ENCODE data around the gene CSNK1G3. TPM values are rescaled to one million over a fixed set of nuclear protein-coding genes. Genes with fewer than 3 reads are reported as not detected.

The CSNK1G3 gene
- total RNA-seq, 4 donors from 2014 or later = 31.2 to 53.7 (median 53.1) TPM

DNA sequence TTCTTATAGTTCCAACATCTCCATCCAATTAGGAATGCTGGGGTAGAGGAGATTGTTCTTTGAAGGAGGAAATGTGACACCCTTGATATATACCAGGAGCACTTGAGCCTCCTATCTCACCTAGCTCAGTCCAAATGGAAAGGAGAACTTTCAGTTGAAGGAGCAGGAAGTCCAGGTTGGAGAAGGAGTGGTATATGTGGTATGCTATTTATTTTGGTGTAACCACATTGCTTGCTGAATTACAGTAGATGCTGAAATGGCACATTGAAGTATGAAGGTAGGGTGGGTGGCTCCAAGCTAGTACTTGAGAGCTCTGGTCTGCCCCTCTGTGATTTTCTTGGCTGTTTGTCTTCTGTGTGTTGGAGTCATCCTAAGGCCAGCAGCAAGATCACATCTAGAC is 6.1 kb downstream of the CSNK1G3 start:
- DNase-seq (ENCODE audit: extremely low spot score) = no peak
- H3K27me3 ChIP-seq = no peaks in the 10 kb centered on the region
- no peaks in the 10 kb centered on the region for H3K9me3 ChIP-seq
- intact Hi-C loops (cut with DNase I) = no loop called here
- H3K27ac ChIP-seq (replicated peaks in 1 of 4) = no peak overlapping the region
- TF ChIP-seq POLR2AphosphoS5 (IDR thresholded peaks at IDR 0.05) (no peak), POLR2A (IDR thresholded peaks at IDR 0.05; ENCODE audit: low read depth) (no peak), EP300 (IDR thresholded peaks at IDR 0.05) (no peak)
- TF ChIP-seq, protein P1, sequence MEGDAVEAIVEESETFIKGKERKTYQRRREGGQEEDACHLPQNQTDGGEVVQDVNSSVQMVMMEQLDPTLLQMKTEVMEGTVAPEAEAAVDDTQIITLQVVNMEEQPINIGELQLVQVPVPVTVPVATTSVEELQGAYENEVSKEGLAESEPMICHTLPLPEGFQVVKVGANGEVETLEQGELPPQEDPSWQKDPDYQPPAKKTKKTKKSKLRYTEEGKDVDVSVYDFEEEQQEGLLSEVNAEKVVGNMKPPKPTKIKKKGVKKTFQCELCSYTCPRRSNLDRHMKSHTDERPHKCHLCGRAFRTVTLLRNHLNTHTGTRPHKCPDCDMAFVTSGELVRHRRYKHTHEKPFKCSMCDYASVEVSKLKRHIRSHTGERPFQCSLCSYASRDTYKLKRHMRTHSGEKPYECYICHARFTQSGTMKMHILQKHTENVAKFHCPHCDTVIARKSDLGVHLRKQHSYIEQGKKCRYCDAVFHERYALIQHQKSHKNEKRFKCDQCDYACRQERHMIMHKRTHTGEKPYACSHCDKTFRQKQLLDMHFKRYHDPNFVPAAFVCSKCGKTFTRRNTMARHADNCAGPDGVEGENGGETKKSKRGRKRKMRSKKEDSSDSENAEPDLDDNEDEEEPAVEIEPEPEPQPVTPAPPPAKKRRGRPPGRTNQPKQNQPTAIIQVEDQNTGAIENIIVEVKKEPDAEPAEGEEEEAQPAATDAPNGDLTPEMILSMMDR (IDR thresholded peaks at IDR 0.05) = no peak
- no peak overlapping the region for H3K4me3 ChIP-seq
- peaks cover 0 to 42% (median 33%) of the 10 kb centered on the region in 4 donors for H3K4me1 ChIP-seq
- H3K36me3 ChIP-seq = no peaks in the 10 kb centered on the region

DNA sequence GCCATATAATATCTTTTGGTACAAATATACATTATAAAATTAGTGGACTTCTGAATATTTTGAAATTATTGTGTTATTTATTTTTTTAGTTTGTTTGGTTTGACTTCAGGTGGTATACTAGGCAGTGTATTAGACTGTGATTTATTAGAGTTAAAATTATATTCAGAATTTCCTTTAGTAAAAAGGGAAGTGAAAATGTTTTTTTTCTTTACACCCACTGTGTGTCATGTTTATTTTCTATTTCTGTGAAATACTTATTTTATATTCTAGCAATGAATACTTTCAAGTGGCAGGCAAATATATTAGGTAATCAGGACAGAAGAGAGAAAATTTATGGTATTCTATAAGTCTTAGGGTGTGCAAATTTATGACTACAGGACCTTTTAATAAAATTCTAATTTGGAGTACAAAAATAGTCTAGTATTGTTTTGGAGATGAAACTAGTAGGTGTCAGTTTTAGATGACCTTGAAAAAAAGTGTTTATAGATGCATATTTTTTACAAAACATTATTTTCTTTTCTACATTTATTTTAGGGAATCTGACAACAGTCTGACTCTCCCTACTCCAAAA is 8.8 kb downstream of the CSNK1G3 start:
- intact Hi-C loops (cut with DNase I) = no loop called here

DNA sequence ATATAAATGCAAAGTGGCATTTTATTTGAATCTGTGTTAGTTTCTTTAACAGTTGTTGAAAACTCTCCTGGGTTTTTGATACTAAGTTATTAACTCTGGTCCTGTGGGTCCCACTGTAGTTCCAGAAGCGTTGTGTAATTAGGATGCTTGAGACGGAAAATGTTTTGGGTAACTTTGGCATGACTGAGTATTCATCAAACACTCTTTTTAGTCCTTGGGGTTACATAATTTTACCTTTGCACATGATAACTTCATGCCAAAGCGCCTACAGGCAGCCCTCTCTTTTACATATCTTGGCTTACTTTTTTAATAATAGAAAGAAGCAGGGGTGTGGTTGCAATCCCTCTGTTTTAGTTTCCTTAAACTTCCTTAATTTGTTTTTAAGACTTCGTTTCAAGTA is 12.2 kb downstream of the CSNK1G3 start:
- no peak overlapping the region for H3K4me3 ChIP-seq
- no peaks in the 10 kb centered on the region for H3K36me3 ChIP-seq
- intact Hi-C loops (cut with DNase I) = no loop called here
- H3K27me3 ChIP-seq = no peaks in the 10 kb centered on the region
- no peak for DNase-seq (ENCODE audit: extremely low spot score)
- H3K4me1 ChIP-seq = peaks cover 18 to 45% (median 34%) of the 10 kb centered on the region in 4 donors
- WGBS = 53% methylated on average over 4 of the region's 4 CpGs
- no peak overlapping the region for H3K27ac ChIP-seq (replicated peaks in 1 of 4)
- no peak for TF ChIP-seq POLR2A (IDR thresholded peaks at IDR 0.05; ENCODE audit: low read depth)
- TF ChIP-seq, protein P1 (IDR thresholded peaks at IDR 0.05) = no peak
- no peak for TF ChIP-seq POLR2AphosphoS5 (IDR thresholded peaks at IDR 0.05)
- no peak for TF ChIP-seq EP300 (IDR thresholded peaks at IDR 0.05)
- no peaks in the 10 kb centered on the region for H3K9me3 ChIP-seq

More for the DNA sequence above, 8.8 kb downstream of the CSNK1G3 start:
- TF ChIP-seq, protein P1 (IDR thresholded peaks at IDR 0.05) = no peak
- no peaks in the 10 kb centered on the region for H3K27me3 ChIP-seq
- no peaks in the 10 kb centered on the region for H3K9me3 ChIP-seq
- no peak for DNase-seq (ENCODE audit: extremely low spot score)
- H3K36me3 ChIP-seq = no peaks in the 10 kb centered on the region
- peaks cover 11 to 36% (median 31%) of the 10 kb centered on the region in 4 donors for H3K4me1 ChIP-seq
- no peak overlapping the region for H3K27ac ChIP-seq (replicated peaks in 1 of 4)
- H3K4me3 ChIP-seq = no peak overlapping the region

DNA sequence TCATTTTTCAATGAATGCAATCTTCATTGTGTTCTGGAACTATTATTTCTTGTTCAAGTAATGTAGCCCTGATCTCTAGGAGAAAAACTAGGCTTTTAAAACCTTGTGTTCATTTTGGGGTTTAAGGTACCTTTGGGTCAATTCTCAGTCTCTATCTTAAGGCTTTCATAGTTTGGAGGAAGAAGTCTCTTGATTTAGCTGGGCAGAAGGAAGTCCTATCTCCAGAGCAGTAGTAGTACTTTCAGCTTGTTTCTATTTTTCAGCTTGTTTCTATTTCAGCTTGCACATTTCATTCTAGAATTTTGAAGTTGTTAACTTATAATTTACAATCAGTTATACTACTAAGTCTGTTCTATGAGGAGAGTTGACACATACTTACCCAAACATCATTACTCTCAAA is 15.2 kb downstream of the CSNK1G3 start:
- DNase-seq (ENCODE audit: extremely low spot score) = no peak
- Histone ChIP-seq H3K27ac (replicated peaks in 1 of 4) (no peak overlapping the region), H3K4me3 (no peak overlapping the region), H3K9me3 (no peaks in the 10 kb centered on the region), H3K36me3 (no peaks in the 10 kb centered on the region), H3K4me1 (peaks cover 25 to 44% (median 36%) of the 10 kb centered on the region in 4 donors), H3K27me3 (no peaks in the 10 kb centered on the region)
- intact Hi-C loops (cut with DNase I) = no loop called here
- TF ChIP-seq POLR2A (IDR thresholded peaks at IDR 0.05; ENCODE audit: low read depth) (no peak), EP300 (IDR thresholded peaks at IDR 0.05) (no peak), POLR2AphosphoS5 (IDR thresholded peaks at IDR 0.05) (no peak)
- TF ChIP-seq, protein P1 (IDR thresholded peaks at IDR 0.05) = no peak

DNA sequence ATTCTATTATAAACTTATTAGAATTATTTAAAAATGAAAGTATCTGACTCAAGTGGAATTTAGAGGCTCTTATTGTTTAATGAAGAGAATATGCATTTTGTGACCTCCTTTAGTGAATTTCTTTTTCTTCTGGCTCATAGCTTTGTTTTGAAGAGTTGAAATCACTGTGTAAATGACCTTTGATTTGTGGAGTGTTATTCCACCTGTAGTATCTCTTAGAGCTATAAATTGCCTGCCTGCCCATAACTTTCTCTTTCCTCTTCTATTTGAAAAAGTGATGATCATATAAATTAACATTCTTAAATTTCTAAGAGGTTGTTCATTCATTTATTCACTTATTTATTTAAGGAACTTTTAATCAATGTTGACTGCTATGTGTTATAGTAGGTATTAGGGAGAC is 16.1 kb downstream of the CSNK1G3 start:
- Histone ChIP-seq H3K27me3 (no peaks in the 10 kb centered on the region), H3K4me3 (no peak overlapping the region), H3K27ac (replicated peaks in 1 of 4) (no peak overlapping the region), H3K4me1 (peaks cover 25 to 43% (median 36%) of the 10 kb centered on the region in 4 donors), H3K36me3 (no peaks in the 10 kb centered on the region), H3K9me3 (no peaks in the 10 kb centered on the region)
- DNase-seq (ENCODE audit: extremely low spot score) = no peak
- intact Hi-C loops (cut with DNase I) = no loop called here
- TF ChIP-seq EP300 (IDR thresholded peaks at IDR 0.05) (no peak), POLR2A (IDR thresholded peaks at IDR 0.05; ENCODE audit: low read depth) (no peak), POLR2AphosphoS5 (IDR thresholded peaks at IDR 0.05) (no peak)
- TF ChIP-seq, protein P1 (IDR thresholded peaks at IDR 0.05) = no peak

All from esophagus muscularis mucosa (tissue), 4 donors.